ENCODE results near the gene CLEC1A.

DNA sequence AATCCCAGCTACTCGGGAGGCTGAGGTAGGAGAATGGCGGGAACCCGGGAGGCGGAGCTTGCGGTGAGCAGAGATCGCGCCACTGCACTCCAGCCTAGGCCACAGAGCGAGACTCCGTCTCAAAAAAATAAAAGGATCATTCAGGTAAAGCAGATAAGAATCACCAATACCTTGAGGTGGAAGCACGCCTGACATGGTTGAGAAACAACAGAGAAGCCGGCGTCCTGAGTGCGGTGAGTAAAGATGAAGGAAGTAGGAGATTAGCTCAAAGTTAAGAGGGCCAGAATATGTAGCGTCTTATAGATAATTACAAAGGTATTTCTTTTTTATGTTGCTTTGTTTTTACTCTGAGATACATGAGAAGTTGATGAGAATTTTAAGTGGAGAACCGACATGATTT lies 16.5 kb upstream of the CLEC1A start:
- no peak for TF ChIP-seq EZH2phosphoT487 (IDR thresholded peaks at IDR 0.05; ENCODE audit: low read depth)
- TF ChIP-seq, protein P1, sequence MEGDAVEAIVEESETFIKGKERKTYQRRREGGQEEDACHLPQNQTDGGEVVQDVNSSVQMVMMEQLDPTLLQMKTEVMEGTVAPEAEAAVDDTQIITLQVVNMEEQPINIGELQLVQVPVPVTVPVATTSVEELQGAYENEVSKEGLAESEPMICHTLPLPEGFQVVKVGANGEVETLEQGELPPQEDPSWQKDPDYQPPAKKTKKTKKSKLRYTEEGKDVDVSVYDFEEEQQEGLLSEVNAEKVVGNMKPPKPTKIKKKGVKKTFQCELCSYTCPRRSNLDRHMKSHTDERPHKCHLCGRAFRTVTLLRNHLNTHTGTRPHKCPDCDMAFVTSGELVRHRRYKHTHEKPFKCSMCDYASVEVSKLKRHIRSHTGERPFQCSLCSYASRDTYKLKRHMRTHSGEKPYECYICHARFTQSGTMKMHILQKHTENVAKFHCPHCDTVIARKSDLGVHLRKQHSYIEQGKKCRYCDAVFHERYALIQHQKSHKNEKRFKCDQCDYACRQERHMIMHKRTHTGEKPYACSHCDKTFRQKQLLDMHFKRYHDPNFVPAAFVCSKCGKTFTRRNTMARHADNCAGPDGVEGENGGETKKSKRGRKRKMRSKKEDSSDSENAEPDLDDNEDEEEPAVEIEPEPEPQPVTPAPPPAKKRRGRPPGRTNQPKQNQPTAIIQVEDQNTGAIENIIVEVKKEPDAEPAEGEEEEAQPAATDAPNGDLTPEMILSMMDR (IDR thresholded peaks at IDR 0.05; ENCODE audit: low read depth, low read length) = no peak
